Parathyroid adenoma (tissue), 2 donors: ENCODE data around the gene PLAAT2.
"Not testable (repeated sequence)": the region's sequence is repeated elsewhere in the genome, so short reads cannot be mapped to it uniquely, and the experiment has no call there.

Experiments used
- H2AFZ ChIP-seq: fragments of 300-600 bp; sonication (generic); one replicate; pipeline ENCODE4 v1.7.0; 2017; ENCODE audit warnings: antibody characterized with exemption, mild to moderate bottlenecking
- H3K27ac ChIP-seq: fragments of 300-600 bp; sonication (generic); one replicate; pipeline ENCODE4 v1.7.0; 2017
- H3K27me3 ChIP-seq: fragments of 300-600 bp; sonication (generic); one replicate; pipeline ENCODE4 v1.7.0; 2017; ENCODE audit warnings: low read length; ENCODE audit not compliant: control insufficient read depth, insufficient read depth
- H3K36me3 ChIP-seq: fragments of 300-600 bp; sonication (generic); one replicate; pipeline ENCODE4 v1.7.0; 2017; ENCODE audit warnings: low read length; ENCODE audit not compliant: control insufficient read depth, insufficient read depth
- H3K4me1 ChIP-seq: fragments of 300-600 bp; sonication (generic); one replicate; pipeline ENCODE4 v1.7.0; 2017; ENCODE audit warnings: control low read depth
- H3K4me2 ChIP-seq: fragments of 300-600 bp; sonication (generic); one replicate; pipeline ENCODE4 v1.7.0; 2017; ENCODE audit warnings: low read length
- H3K4me3 ChIP-seq: fragments of 300-600 bp; sonication (generic); one replicate; pipeline ENCODE4 v1.7.0; 2017; ENCODE audit warnings: low read depth, low read length
- H3K79me2 ChIP-seq: fragments of 300-600 bp; sonication (generic); one replicate; pipeline ENCODE4 v1.7.0; 2017; ENCODE audit warnings: control low read depth
- H3K9ac ChIP-seq: fragments of 300-600 bp; sonication (generic); one replicate; pipeline ENCODE4 v1.7.0; 2017; ENCODE audit warnings: mild to moderate bottlenecking
- H3K9me3 ChIP-seq: fragments of 300-600 bp; sonication (generic); one replicate; pipeline ENCODE4 v1.7.0; 2017; ENCODE audit warnings: low read length; ENCODE audit not compliant: control insufficient read depth
- CTCF ChIP-seq: fragments of 300-600 bp; sonication (generic); IDR thresholded peaks from one replicate; pipeline ENCODE4 v1.7.0; 2017; ENCODE audit warnings: antibody characterized with exemption, mild to moderate bottlenecking
- donor health status: primary hyperparathyroidism.

The PLAAT2 gene

GRCh38 chr11:63532799-63533475 is 30.2 kb downstream of the PLAAT2 start:
- TF ChIP-seq CTCF: no peak
- Histone ChIP-seq H3K79me2 (no peaks in the 10 kb centered on the region), H3K4me2 (no peak overlapping the region), H2AFZ (no peak overlapping the region), H3K36me3 (no peaks in the 10 kb centered on the region), H3K4me3 (no peak overlapping the region), H3K4me1 (no peaks in the 10 kb centered on the region), H3K9ac (no peak overlapping the region), H3K9me3 (no peaks in the 10 kb centered on the region), H3K27ac (no peak overlapping the region), H3K27me3 (no peaks in the 10 kb centered on the region)

- no peaks in the 10 kb centered on the region for H3K4me1 ChIP-seq
- H3K4me3 ChIP-seq: no peak overlapping the region
- no peak overlapping the region for H3K27ac ChIP-seq
- no peak overlapping the region for H3K9ac ChIP-seq
- H3K4me2 ChIP-seq: no peak overlapping the region
- H2AFZ ChIP-seq: no peak overlapping the region
- no peaks in the 10 kb centered on the region for H3K27me3 ChIP-seq
- no peak for TF ChIP-seq CTCF
- no peaks in the 10 kb centered on the region for H3K36me3 ChIP-seq
- H3K79me2 ChIP-seq: no peaks in the 10 kb centered on the region
- no peaks in the 10 kb centered on the region for H3K9me3 ChIP-seq
Observed at GRCh38 chr11:63532117-63532516, 31.1 kb downstream of the PLAAT2 start.

- H3K9me3 ChIP-seq, H3K27ac ChIP-seq, H3K4me3 ChIP-seq, H3K4me2 ChIP-seq, H3K79me2 ChIP-seq, H3K4me1 ChIP-seq, H2AFZ ChIP-seq, H3K9ac ChIP-seq, H3K36me3 ChIP-seq, H3K27me3 ChIP-seq: not testable (repeated sequence)
Observed at GRCh38 chr11:63531074-63531792, 31.9 kb downstream of the PLAAT2 start.

- Histone ChIP-seq H3K4me3 (no peak overlapping the region), H2AFZ (no peak overlapping the region), H3K9ac (no peak overlapping the region), H3K4me2 (no peak overlapping the region), H3K27ac (no peak overlapping the region), H3K9me3 (no peaks in the 10 kb centered on the region), H3K4me1 (no peaks in the 10 kb centered on the region), H3K79me2 (no peaks in the 10 kb centered on the region), H3K36me3 (no peaks in the 10 kb centered on the region), H3K27me3 (no peaks in the 10 kb centered on the region)
- no peak for TF ChIP-seq CTCF
Observed at GRCh38 chr11:63530021-63530420, 33.2 kb downstream of the PLAAT2 start.

- not testable (repeated sequence) for H3K27ac ChIP-seq
Observed at GRCh38 chr11:63529373-63529772, 33.8 kb downstream of the PLAAT2 start.

GRCh38 chr11:63528729-63529278 is 34.4 kb downstream of the PLAAT2 start:
- H3K9me3 ChIP-seq, H2AFZ ChIP-seq, H3K27ac ChIP-seq, H3K9ac ChIP-seq, H3K27me3 ChIP-seq, H3K79me2 ChIP-seq, H3K36me3 ChIP-seq, H3K4me2 ChIP-seq, H3K4me3 ChIP-seq, H3K4me1 ChIP-seq: not testable (repeated sequence)

More at GRCh38 chr11:63529373-63529772, 33.8 kb downstream of the PLAAT2 start:
- H3K79me2 ChIP-seq, H3K4me3 ChIP-seq, H2AFZ ChIP-seq, H3K27me3 ChIP-seq, H3K36me3 ChIP-seq, H3K9ac ChIP-seq, H3K4me1 ChIP-seq, H3K4me2 ChIP-seq, H3K9me3 ChIP-seq: not testable (repeated sequence)

GRCh38 chr11:63528156-63528555 is 35.0 kb downstream of the PLAAT2 start:
- not testable (repeated sequence) for H3K27me3 ChIP-seq, H3K9ac ChIP-seq, H3K79me2 ChIP-seq, H3K36me3 ChIP-seq, H3K4me3 ChIP-seq, H3K27ac ChIP-seq, H3K4me1 ChIP-seq, H2AFZ ChIP-seq, H3K4me2 ChIP-seq, H3K9me3 ChIP-seq
